Measurements from ENCODE around the gene PRXL2B.

DNA sequence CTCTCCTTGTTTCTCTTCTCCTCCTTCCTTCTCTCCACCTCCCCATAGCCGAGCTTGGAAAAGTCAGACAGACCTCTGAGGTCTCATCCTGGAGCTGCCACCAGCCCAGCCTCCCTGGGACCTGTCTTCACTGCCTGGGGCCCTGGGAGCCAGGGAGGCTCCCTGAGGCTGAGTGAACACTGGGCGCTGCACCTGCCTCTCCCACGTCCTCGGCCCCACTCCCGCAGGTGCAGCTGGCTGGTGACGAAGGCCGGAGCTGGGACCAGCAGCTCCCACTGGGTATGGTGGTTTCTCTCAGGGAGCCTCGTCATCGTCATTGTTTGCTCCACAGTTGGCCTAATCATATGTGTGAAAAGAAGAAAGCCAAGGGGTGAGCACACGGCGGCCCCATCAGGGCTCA is 25.1 kb upstream of the PRXL2B start:
- TF ChIP-seq CTCF (IDR thresholded peaks at IDR 0.05; ENCODE audit: low read length), result no peak
- no peak for TF ChIP-seq EZH2phosphoT487 (IDR thresholded peaks at IDR 0.05; ENCODE audit: low read length)
- TF ChIP-seq EZH2 (optimal IDR thresholded peaks at IDR 0.05; ENCODE audit: low read depth, low read length), result no peak

Data from MM.1S (cell line).